Activated CD8-positive, alpha-beta T cell treated with anti-CD3 and anti-CD28 coated beads, Interleukin-2, amount 10 ng/mL, durations not matched to agents 7 days and 5 days (primary cell): ENCODE results near the gene ITPR1. TPM values are rescaled to one million over a fixed set of nuclear protein-coding genes. Genes with fewer than 3 reads are reported as not detected.

ENCODE experiments used
- ATAC-seq: fragments of 150-1000 bp; cut with Tn5 transposase; one replicate; pipeline ENCODE4 v1.10.0; 2021; ENCODE audit warnings: moderate library complexity
- CTCF ChIA-PET: fragments of 350-600 bp; sonication (Branson Sonifier 250); formaldehyde crosslinking; loops from one replicate; lab custom pipeline; 2021; ENCODE audit warnings: antibody characterized with exemption; lab: Charles Lee
- POLR2A ChIA-PET: fragments of 350-600 bp; sonication (Branson Sonifier 250); formaldehyde crosslinking; loops from one replicate; lab custom pipeline; 2021; ENCODE audit warnings: antibody characterized with exemption; lab: Charles Lee
- DNase-seq: peaks from one replicate; pipeline ENCODE4 v3.0.0-alpha.2; 2020
- H3K27ac Mint-ChIP-seq: one replicate; pipeline ENCODE4 v1.8.0; 2021; ENCODE audit warnings: mild to moderate bottlenecking, mixed read lengths
- H3K27me3 Mint-ChIP-seq: one replicate; pipeline ENCODE4 v1.8.0; 2021; ENCODE audit warnings: low read depth, mixed read lengths
- H3K36me3 Mint-ChIP-seq: one replicate; pipeline ENCODE4 v1.8.0; 2021; ENCODE audit warnings: low read depth, mixed read lengths
- H3K4me1 Mint-ChIP-seq: one replicate; pipeline ENCODE4 v1.8.0; 2021; ENCODE audit warnings: low read depth, mixed read lengths
- H3K4me3 Mint-ChIP-seq: one replicate; pipeline ENCODE4 v1.8.0; 2021; ENCODE audit warnings: mild to moderate bottlenecking, mixed read lengths
- H3K9me3 Mint-ChIP-seq: one replicate; pipeline ENCODE4 v1.8.0; 2022; ENCODE audit warnings: mixed read lengths; ENCODE audit not compliant: insufficient read depth
- total RNA-seq, 2 experiments: library from RNA; stranded (reverse); gene quantifications; one replicate each; pipeline ENCODE4 v1.2.3, GENCODE V29; 2021

ITPR1 gene
- total RNA-seq, 2 experiments from 2014 or later, result 53.8 to 57.3 TPM

- Mint-ChIP-seq H3K9me3 (no peaks in the 10 kb centered on the region), H3K27ac (no peak overlapping the region), H3K4me1 (peaks cover 22% of the 10 kb centered on the region), H3K4me3 (no peak overlapping the region), H3K27me3 (no peaks in the 10 kb centered on the region), H3K36me3 (no peaks in the 10 kb centered on the region)
- ChIA-PET POLR2A (no interaction called here), CTCF (no interaction called here)
- no peak for ATAC-seq
- DNase-seq, result no peak
These were observed 87.4 kb downstream of the ITPR1 start for GRCh38 chr3:4580346-4581123.

- ChIA-PET CTCF (no interaction called here), POLR2A (no interaction called here)
- H3K27me3 Mint-ChIP-seq, result no peaks in the 10 kb centered on the region
- ATAC-seq (no peak), DNase-seq (no peak)
- H3K36me3 Mint-ChIP-seq, result no peaks in the 10 kb centered on the region
- H3K27ac Mint-ChIP-seq, result no peak overlapping the region
- H3K4me3 Mint-ChIP-seq, result no peak overlapping the region
- H3K4me1 Mint-ChIP-seq, result peaks cover 25% of the 10 kb centered on the region
- no peaks in the 10 kb centered on the region for H3K9me3 Mint-ChIP-seq
These were observed 87.9 kb downstream of the ITPR1 start for GRCh38 chr3:4581124-4581424.

DNA sequence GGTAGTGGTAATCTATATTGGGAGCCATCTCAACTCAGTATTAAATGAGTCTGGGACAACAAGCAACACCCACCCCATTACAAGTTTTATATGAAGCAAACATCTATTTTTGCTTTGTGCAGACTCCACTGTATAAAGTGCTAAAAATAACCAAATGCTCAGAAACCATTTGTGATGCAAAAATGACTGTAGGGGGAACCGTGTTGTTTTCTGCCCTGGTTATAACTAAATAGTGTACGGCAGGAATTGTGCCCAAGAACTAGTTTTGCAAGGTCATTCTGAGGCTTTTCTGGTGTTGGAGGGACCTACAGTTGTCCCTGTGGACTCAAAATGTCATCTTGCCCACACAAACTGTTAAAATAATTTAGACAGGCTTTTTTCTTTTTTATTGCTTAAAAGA lies 88.3 kb downstream of the ITPR1 start:
- Mint-ChIP-seq H3K4me3 (no peak overlapping the region), H3K36me3 (no peaks in the 10 kb centered on the region), H3K4me1 (peaks cover 28% of the 10 kb centered on the region), H3K9me3 (no peaks in the 10 kb centered on the region), H3K27me3 (no peaks in the 10 kb centered on the region), H3K27ac (no peak overlapping the region)
- ATAC-seq (no peak), DNase-seq (no peak)
- ChIA-PET POLR2A (no interaction called here), CTCF (interaction anchor here (0.6 kb wide), 1 partner anchor 52 kb away, joined by 3 read pairs; no protein-coding TSS in a partner anchor)

DNA sequence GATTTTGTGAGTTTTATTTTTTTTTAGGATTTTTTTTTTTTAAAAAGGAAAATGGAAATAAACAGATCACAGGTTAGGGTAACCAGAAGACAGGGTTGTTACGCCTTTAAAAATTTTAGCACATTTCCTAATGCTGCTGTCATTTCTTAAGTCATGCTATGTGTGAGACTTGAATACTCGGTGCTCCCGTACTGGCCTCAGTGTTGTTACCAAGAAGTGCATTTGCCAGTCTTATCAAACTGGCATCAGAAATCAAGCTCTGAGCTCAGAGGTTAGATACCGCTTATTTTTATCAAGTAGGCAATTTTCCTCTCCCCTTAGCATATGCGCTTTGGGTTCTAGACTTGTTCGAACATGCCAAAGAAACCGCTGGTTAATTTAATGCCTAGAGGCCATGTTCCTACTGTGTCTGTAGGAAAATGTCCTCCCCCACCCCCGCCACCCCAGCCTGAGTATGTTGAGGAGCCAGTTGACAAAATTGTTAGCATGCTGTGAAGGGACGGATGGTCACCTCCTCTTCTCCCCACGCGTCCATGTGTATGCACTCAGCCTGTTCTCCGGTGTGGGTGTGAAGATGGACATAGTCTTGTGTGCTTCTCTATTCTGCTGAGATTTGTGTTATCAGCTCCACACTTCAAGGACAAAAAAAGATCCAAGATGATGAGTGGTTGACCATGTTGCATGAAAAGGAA lies 88.9 kb downstream of the ITPR1 start:
- CTCF ChIA-PET, result interaction anchor here (0.6 to 3.4 kb wide), 2 partner anchors 52 to 63 kb away, joined by 3 to 18 read pairs; no protein-coding TSS in a partner anchor
- no peaks in the 10 kb centered on the region for H3K9me3 Mint-ChIP-seq
- POLR2A ChIA-PET, result no interaction called here
- H3K4me1 Mint-ChIP-seq, result peaks cover 34% of the 10 kb centered on the region
- no peak for DNase-seq
- no peak overlapping the region for H3K27ac Mint-ChIP-seq
- no peaks in the 10 kb centered on the region for H3K27me3 Mint-ChIP-seq
- H3K36me3 Mint-ChIP-seq, result no peaks in the 10 kb centered on the region
- no peak for ATAC-seq
- H3K4me3 Mint-ChIP-seq, result no peak overlapping the region

GRCh38 chr3:4582624-4583023 lies 89.5 kb downstream of the ITPR1 start:
- Mint-ChIP-seq H3K9me3 (no peaks in the 10 kb centered on the region), H3K27me3 (no peaks in the 10 kb centered on the region), H3K4me3 (no peak overlapping the region), H3K27ac (no peak overlapping the region), H3K36me3 (no peaks in the 10 kb centered on the region), H3K4me1 (peaks cover 38% of the 10 kb centered on the region)
- ATAC-seq, result no peak
- POLR2A ChIA-PET, result no interaction called here
- CTCF ChIA-PET, result interaction anchor here (2.2 to 3.4 kb wide), 2 partner anchors 15 to 63 kb away, joined by 5 to 18 read pairs; no protein-coding TSS in a partner anchor
- DNase-seq, result no peak

DNA sequence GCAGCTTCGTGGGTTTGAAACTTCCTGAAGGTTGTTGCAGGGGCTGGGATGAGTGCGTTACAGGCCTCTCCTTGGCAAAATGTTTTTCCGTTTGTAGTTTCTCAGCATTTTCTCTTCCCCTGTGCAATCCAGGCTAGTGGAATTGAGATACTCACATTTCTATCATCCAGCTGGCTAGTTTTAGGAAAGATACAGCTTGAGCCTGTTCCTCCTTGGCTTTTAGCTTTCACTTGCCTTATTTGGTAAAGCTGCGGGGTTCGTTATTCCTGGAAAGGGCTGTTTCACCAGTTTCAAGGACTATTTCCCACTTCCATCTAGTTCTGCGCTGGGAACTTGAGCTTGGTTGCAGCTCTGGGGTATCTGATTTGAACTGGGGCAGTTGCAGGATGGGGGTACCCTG lies 90.3 kb downstream of the ITPR1 start:
- ChIA-PET POLR2A (no interaction called here), CTCF (interaction anchor here (0.9 to 3.4 kb wide), 7 partner anchors 10 to 233 kb away, joined by 3 to 18 read pairs (median 5); no protein-coding TSS in a partner anchor)
- peaks cover 45% of the 10 kb centered on the region for H3K4me1 Mint-ChIP-seq
- H3K9me3 Mint-ChIP-seq, result no peaks in the 10 kb centered on the region
- H3K4me3 Mint-ChIP-seq, result no peak overlapping the region
- no peaks in the 10 kb centered on the region for H3K27me3 Mint-ChIP-seq
- ATAC-seq (no peak), DNase-seq (no peak)
- H3K36me3 Mint-ChIP-seq, result no peaks in the 10 kb centered on the region
- no peak overlapping the region for H3K27ac Mint-ChIP-seq

- ATAC-seq, result peak; percentile 59
- CTCF ChIA-PET, result interaction anchor here (0.9 to 3.4 kb wide), 15 partner anchors 8 to 278 kb away, joined by 3 to 18 read pairs (median 4); partner anchors contain the start of genes ITPR1 and SUMF1
- POLR2A ChIA-PET, result interaction anchor here (0.6 to 1.0 kb wide), 2 partner anchors 91 to 300 kb away, joined by 4 to 5 read pairs; partner anchors contain the start of gene ITPR1
- H3K4me3 Mint-ChIP-seq, result peak overlapping the region; percentile 77
- peak overlapping the region; percentile 79 for H3K27ac Mint-ChIP-seq
- no peaks in the 10 kb centered on the region for H3K9me3 Mint-ChIP-seq
- H3K4me1 Mint-ChIP-seq, result peaks cover 50% of the 10 kb centered on the region
- no peaks in the 10 kb centered on the region for H3K27me3 Mint-ChIP-seq
- H3K36me3 Mint-ChIP-seq, result no peaks in the 10 kb centered on the region
- DNase-seq, result peak; percentile 40
These were observed 91.5 kb downstream of the ITPR1 start for GRCh38 chr3:4584456-4585249.

DNA sequence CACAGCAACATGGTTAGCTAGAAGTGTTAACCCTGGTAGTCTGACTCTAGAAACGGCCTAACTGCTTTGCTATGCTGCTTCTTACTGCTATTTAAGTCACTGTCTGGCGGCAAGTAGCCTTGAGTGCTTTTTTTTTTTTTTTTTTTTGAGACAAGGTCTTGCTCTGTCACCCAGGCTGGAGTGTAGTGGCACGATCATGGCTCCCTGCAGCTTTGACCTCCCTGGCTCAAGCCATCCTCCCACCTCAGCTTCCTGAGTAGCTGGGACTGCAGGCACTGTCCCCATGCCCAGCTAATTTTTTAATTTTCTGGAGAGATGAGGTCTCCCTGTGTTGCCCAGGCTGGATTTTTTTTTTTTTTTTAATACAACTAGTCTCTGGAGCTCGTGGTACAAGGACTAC lies 93.2 kb downstream of the ITPR1 start:
- Mint-ChIP-seq H3K27me3 (no peaks in the 10 kb centered on the region), H3K4me3 (no peak overlapping the region), H3K4me1 (peaks cover 55% of the 10 kb centered on the region), H3K36me3 (peaks cover 3% of the 10 kb centered on the region), H3K27ac (no peak overlapping the region), H3K9me3 (no peaks in the 10 kb centered on the region)
- ChIA-PET POLR2A (no interaction called here), CTCF (interaction anchor here (2.3 kb wide), 1 partner anchor 46 kb away, joined by 11 read pairs; no protein-coding TSS in a partner anchor)
- ATAC-seq (no peak), DNase-seq (no peak)

GRCh38 chr3:4587061-4587837 lies 94.1 kb downstream of the ITPR1 start:
- Mint-ChIP-seq H3K4me3 (no peak overlapping the region), H3K27ac (no peak overlapping the region), H3K4me1 (peaks cover 55% of the 10 kb centered on the region), H3K27me3 (no peaks in the 10 kb centered on the region), H3K36me3 (peaks cover 3% of the 10 kb centered on the region), H3K9me3 (no peaks in the 10 kb centered on the region)
- ChIA-PET POLR2A (interaction anchor here (1.1 kb wide), 1 partner anchor 283 kb away, joined by 4 read pairs; no protein-coding TSS in a partner anchor), CTCF (interaction anchor here (1.4 to 2.3 kb wide), 3 partner anchors 9 to 244 kb away, joined by 3 to 11 read pairs (median 7); no protein-coding TSS in a partner anchor)
- ATAC-seq (no peak), DNase-seq (no peak)

DNA sequence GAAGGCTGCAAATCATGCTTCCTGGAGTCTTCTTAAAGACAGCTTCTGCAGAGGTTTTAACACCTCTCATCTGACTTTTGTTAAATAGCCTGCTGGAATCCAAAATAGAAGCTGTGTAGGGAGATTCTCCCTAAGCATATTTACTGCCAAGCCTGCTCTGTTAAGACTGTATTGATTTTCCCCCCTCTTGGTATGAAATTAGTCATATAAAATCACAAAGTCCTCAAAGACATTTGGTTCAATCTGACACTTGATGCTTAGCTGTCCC lies 94.6 kb downstream of the ITPR1 start:
- ChIA-PET CTCF (interaction anchor here (1.4 to 2.3 kb wide), 3 partner anchors 9 to 245 kb away, joined by 3 to 11 read pairs (median 7); no protein-coding TSS in a partner anchor), POLR2A (interaction anchor here (1.1 kb wide), 1 partner anchor 284 kb away, joined by 4 read pairs; no protein-coding TSS in a partner anchor)
- DNase-seq, result no peak
- no peaks in the 10 kb centered on the region for H3K27me3 Mint-ChIP-seq
- no peaks in the 10 kb centered on the region for H3K9me3 Mint-ChIP-seq
- no peak overlapping the region for H3K4me3 Mint-ChIP-seq
- peaks cover 3% of the 10 kb centered on the region for H3K36me3 Mint-ChIP-seq
- ATAC-seq, result no peak
- peaks cover 53% of the 10 kb centered on the region for H3K4me1 Mint-ChIP-seq
- H3K27ac Mint-ChIP-seq, result no peak overlapping the region

- no peak overlapping the region for H3K27ac Mint-ChIP-seq
- CTCF ChIA-PET, result interaction anchor here (1.6 to 3.3 kb wide), 3 partner anchors 44 to 245 kb away, joined by 3 to 11 read pairs (median 11); no protein-coding TSS in a partner anchor
- H3K4me1 Mint-ChIP-seq, result peaks cover 50% of the 10 kb centered on the region
- POLR2A ChIA-PET, result interaction anchor here (1.1 kb wide), 1 partner anchor 284 kb away, joined by 4 read pairs; no protein-coding TSS in a partner anchor
- no peaks in the 10 kb centered on the region for H3K9me3 Mint-ChIP-seq
- no peak overlapping the region for H3K4me3 Mint-ChIP-seq
- H3K27me3 Mint-ChIP-seq, result no peaks in the 10 kb centered on the region
- peaks cover 3% of the 10 kb centered on the region for H3K36me3 Mint-ChIP-seq
- ATAC-seq (no peak), DNase-seq (no peak)
These were observed 95.3 kb downstream of the ITPR1 start for GRCh38 chr3:4588466-4588865.
